ENCODE results near the gene PRR5. TPM values are rescaled to one million over a fixed set of nuclear protein-coding genes. Genes with fewer than 3 reads are reported as not detected.

PRR5 gene
- total RNA-seq, 1 donor from 2014 or later: 4.0 TPM

GRCh38 chr22:44719586-44720368 lies 17.8 kb downstream of the PRR5 start:
- peak overlapping the region; percentile 78 for H3K27ac ChIP-seq
- H3K9me3 Mint-ChIP-seq: no peaks in the 10 kb centered on the region
- no peak for DNase-seq (ENCODE audit: low spot score)

GRCh38 chr22:44721213-44721612 lies 19.2 kb downstream of the PRR5 start:
- Histone ChIP-seq H3K4me3 (no peak overlapping the region), H3K9me3 (ENCODE audit: low read depth) (no peaks in the 10 kb centered on the region), H3K36me3 (no peaks in the 10 kb centered on the region), H4K20me1 (ENCODE audit: low read depth) (no peaks in the 10 kb centered on the region), H3K4me1 (peaks cover 30% of the 10 kb centered on the region), H3K27me3 (no peaks in the 10 kb centered on the region), H3K9ac (no peak overlapping the region), H3K27ac (peak overlapping the region; percentile 78), H2AFZ (replicated peaks) (no peak overlapping the region), H3F3A (ENCODE audit: low read depth) (peaks cover 18% of the 10 kb centered on the region), H3K4me2 (peak overlapping the region; percentile 42), H3K79me2 (ENCODE audit: low read depth) (no peaks in the 10 kb centered on the region)
- Mint-ChIP-seq H3K36me3 (no peaks in the 10 kb centered on the region), H3K27ac (peak overlapping the region; percentile 79), H3K27me3 (ENCODE audit: insufficient read depth, low read depth) (no peaks in the 10 kb centered on the region), H3K9me3 (no peaks in the 10 kb centered on the region), H3K4me1 (peaks cover 31% of the 10 kb centered on the region), H3K4me3 (no peak overlapping the region)
- TF ChIP-seq EZH2phosphoT487 (IDR thresholded peaks at IDR 0.05) (no peak), CTCF (IDR thresholded peaks at IDR 0.05) (no peak), EZH2 (IDR thresholded peaks at IDR 0.05) (no peak)
- DNase-seq (ENCODE audit: low spot score): peak; percentile 75

More at GRCh38 chr22:44719586-44720368, 17.8 kb downstream of the PRR5 start:
- no peak for TF ChIP-seq EZH2phosphoT487 (IDR thresholded peaks at IDR 0.05)
- TF ChIP-seq EZH2 (IDR thresholded peaks at IDR 0.05): no peak
- TF ChIP-seq CTCF (IDR thresholded peaks at IDR 0.05): no peak
- no peaks in the 10 kb centered on the region for H3K27me3 Mint-ChIP-seq (ENCODE audit: insufficient read depth, low read depth)
- H3K4me3 Mint-ChIP-seq: no peak overlapping the region
- peaks cover 30% of the 10 kb centered on the region for H3K4me1 ChIP-seq
- no peak overlapping the region for H2AFZ ChIP-seq (replicated peaks)
- H3K9me3 ChIP-seq (ENCODE audit: low read depth): no peaks in the 10 kb centered on the region
- no peaks in the 10 kb centered on the region for H3K36me3 Mint-ChIP-seq
- H3K36me3 ChIP-seq: no peaks in the 10 kb centered on the region
- H3K9ac ChIP-seq: no peak overlapping the region
- no peaks in the 10 kb centered on the region for H3K79me2 ChIP-seq (ENCODE audit: low read depth)
- no peak overlapping the region for H3K4me3 ChIP-seq
- peaks cover 18% of the 10 kb centered on the region for H3F3A ChIP-seq (ENCODE audit: low read depth)
- H3K4me2 ChIP-seq: no peak overlapping the region
- H4K20me1 ChIP-seq (ENCODE audit: low read depth): no peaks in the 10 kb centered on the region
- peak overlapping the region; percentile 66 for H3K27ac Mint-ChIP-seq
- no peaks in the 10 kb centered on the region for H3K27me3 ChIP-seq
- H3K4me1 Mint-ChIP-seq: peaks cover 31% of the 10 kb centered on the region

GRCh38 chr22:44722611-44723010 lies 20.6 kb downstream of the PRR5 start:
- no peak for DNase-seq (ENCODE audit: low spot score)
- Histone ChIP-seq H3K4me3 (no peak overlapping the region), H3K27me3 (no peaks in the 10 kb centered on the region), H3K79me2 (ENCODE audit: low read depth) (no peaks in the 10 kb centered on the region), H3K4me2 (peak overlapping the region; percentile 38), H3K27ac (no peak overlapping the region), H3K9ac (no peak overlapping the region), H3K36me3 (no peaks in the 10 kb centered on the region), H4K20me1 (ENCODE audit: low read depth) (no peaks in the 10 kb centered on the region), H3K4me1 (peaks cover 30% of the 10 kb centered on the region), H2AFZ (replicated peaks) (no peak overlapping the region), H3K9me3 (ENCODE audit: low read depth) (no peaks in the 10 kb centered on the region), H3F3A (ENCODE audit: low read depth) (peaks cover 18% of the 10 kb centered on the region)
- Mint-ChIP-seq H3K4me3 (no peak overlapping the region), H3K36me3 (no peaks in the 10 kb centered on the region), H3K27me3 (ENCODE audit: insufficient read depth, low read depth) (no peaks in the 10 kb centered on the region), H3K9me3 (no peaks in the 10 kb centered on the region), H3K27ac (no peak overlapping the region), H3K4me1 (peaks cover 31% of the 10 kb centered on the region)
- TF ChIP-seq EZH2 (IDR thresholded peaks at IDR 0.05) (no peak), EZH2phosphoT487 (IDR thresholded peaks at IDR 0.05) (no peak), CTCF (IDR thresholded peaks at IDR 0.05) (no peak)
